SKM-1 (cell line): ENCODE measurements around the gene GCGR.
A peak's percentile ranks its signal among the peaks of the same experiment; 100 is the strongest.

ENCODE experiments used
- DNase-seq: peaks from one replicate; lab custom pipeline; 2025; ENCODE audit not compliant: unreplicated experiment; lab: John Stamatoyannopoulos, UW

The GCGR gene

GRCh38 chr17:81845881-81846742, 42.2 kb downstream of the GCGR start:
- no peak for DNase-seq

GRCh38 chr17:81846743-81847689, 43.1 kb downstream of the GCGR start:
- DNase-seq = no peak

- no peak for DNase-seq
Measured at GRCh38 chr17:81849457-81849856, 45.5 kb downstream of the GCGR start.

GRCh38 chr17:81851423-81851822, 47.5 kb downstream of the GCGR start:
- no peak for DNase-seq

GRCh38 chr17:81852237-81852636, 48.3 kb downstream of the GCGR start:
- DNase-seq = no peak

GRCh38 chr17:81854974-81855774, 51.2 kb downstream of the GCGR start:
- no peak for DNase-seq

GRCh38 chr17:81858170-81858966, 54.4 kb downstream of the GCGR start:
- DNase-seq = no peak

GRCh38 chr17:81858967-81859905, 55.3 kb downstream of the GCGR start:
- no peak for DNase-seq

- no peak for DNase-seq
Measured at GRCh38 chr17:81859906-81860755, 56.2 kb downstream of the GCGR start, which contains the start of gene P4HB. Gene P4HB, minus strand, starts transcription at chr17:81860535. Its CDS starts 64 bp downstream, at chr17:81860471.

GRCh38 chr17:81860756-81861568, 57.0 kb downstream of the GCGR start:
- DNase-seq = peak; percentile 99

GRCh38 chr17:81863123-81863675, 59.2 kb downstream of the GCGR start:
- no peak for DNase-seq
